H9 (cell line): ENCODE data around the gene ABCG2. TPM values are rescaled to one million over a fixed set of nuclear protein-coding genes. Genes with fewer than 3 reads are reported as not detected.

Experiments
- DNase-seq: peaks from one replicate; pipeline ENCODE4 v3.0.0-alpha.2; 2017
- H2AFZ ChIP-seq: one replicate; pipeline ENCODE4 v1.6.1; 2013; ENCODE audit warnings: mild to moderate bottlenecking, low read length, control low read depth, moderate library complexity
- H2AK5ac ChIP-seq: 2 replicates; pipeline ENCODE4 v1.6.1; 2013; ENCODE audit warnings: low read length, control low read depth, mixed read lengths; ENCODE audit not compliant: insufficient read length
- H2BK120ac ChIP-seq: one replicate; pipeline ENCODE4 v1.6.1; 2013; ENCODE audit warnings: low read depth, mild to moderate bottlenecking, low read length, control low read depth, inconsistent platforms; ENCODE audit not compliant: poor library complexity, severe bottlenecking
- H2BK12ac ChIP-seq: 2 replicates; pipeline ENCODE4 v1.6.1; 2013; ENCODE audit warnings: low read length, control low read depth, mixed read lengths, low read depth; ENCODE audit not compliant: insufficient read length
- H2BK15ac ChIP-seq: 2 replicates; pipeline ENCODE4 v1.6.1; 2013; ENCODE audit warnings: low read depth, low read length, control low read depth
- H2BK20ac ChIP-seq: one replicate; pipeline ENCODE4 v1.6.1; 2013; ENCODE audit warnings: low read depth, mild to moderate bottlenecking, low read length, control low read depth, inconsistent platforms; ENCODE audit not compliant: poor library complexity, severe bottlenecking
- H2BK5ac ChIP-seq: 2 replicates; pipeline ENCODE4 v1.6.1; 2013; ENCODE audit warnings: low read length, control low read depth, mixed read lengths; ENCODE audit not compliant: insufficient read length
- H3K14ac ChIP-seq: 2 replicates; pipeline ENCODE4 v1.6.1; 2013; ENCODE audit warnings: low read length, control low read depth; ENCODE audit not compliant: insufficient read depth
- H3K18ac ChIP-seq: 2 replicates; pipeline ENCODE4 v1.6.1; 2013; ENCODE audit warnings: low read depth, mild to moderate bottlenecking, mixed read lengths, low read length, control low read depth; ENCODE audit not compliant: insufficient read length
- H3K23ac ChIP-seq: 2 replicates; pipeline ENCODE4 v1.6.1; 2013; ENCODE audit warnings: low read length, control low read depth, mixed read lengths, low read depth; ENCODE audit not compliant: insufficient read length
- H3K23me2 ChIP-seq: 2 replicates; pipeline ENCODE4 v1.6.1; 2013; ENCODE audit warnings: low read depth, mild to moderate bottlenecking, mixed read lengths, low read length, control low read depth; ENCODE audit not compliant: insufficient read length, poor library complexity, severe bottlenecking
- H3K27ac ChIP-seq: 2 replicates; pipeline ENCODE4 v1.5.1; 2013; ENCODE audit warnings: low read length, control low read depth, mixed read lengths, low read depth; ENCODE audit not compliant: insufficient read length
- H3K27me3 ChIP-seq: 2 replicates; pipeline ENCODE4 v1.6.1; 2013; ENCODE audit warnings: low read length, control low read depth, inconsistent platforms; ENCODE audit not compliant: insufficient read depth
- H3K4ac ChIP-seq: 2 replicates; pipeline ENCODE4 v1.6.1; 2013; ENCODE audit warnings: low read depth, mild to moderate bottlenecking, control low read depth, inconsistent platforms, low read length, moderate library complexity
- H3K4me1 ChIP-seq: 2 replicates; pipeline ENCODE4 v1.6.1; 2013; ENCODE audit warnings: low read length, control low read depth, inconsistent platforms; ENCODE audit not compliant: insufficient read depth
- H3K4me2 ChIP-seq: 2 replicates; pipeline ENCODE4 v1.6.1; 2013; ENCODE audit warnings: low read length, control low read depth, mixed read lengths; ENCODE audit not compliant: insufficient read length, insufficient read depth
- H3K56ac ChIP-seq: 2 replicates; pipeline ENCODE4 v1.6.1; 2013; ENCODE audit warnings: low read depth, mild to moderate bottlenecking, mixed read lengths, low read length, control low read depth; ENCODE audit not compliant: insufficient read length
- H3K79me1 ChIP-seq: 2 replicates; pipeline ENCODE4 v1.6.1; 2013; ENCODE audit warnings: low read depth, mild to moderate bottlenecking, moderate library complexity, low read length, control low read depth, inconsistent platforms; ENCODE audit not compliant: insufficient read depth, poor library complexity, severe bottlenecking
- H3K79me2 ChIP-seq: 2 replicates; pipeline ENCODE4 v1.6.1; 2013; ENCODE audit warnings: low read length, control low read depth, inconsistent platforms; ENCODE audit not compliant: insufficient read depth
- H3K9ac ChIP-seq: 2 replicates; pipeline ENCODE4 v1.6.1; 2013; ENCODE audit warnings: low read length, control low read depth, mixed read lengths; ENCODE audit not compliant: insufficient read length; ENCODE audit errors: extremely low read depth
- H3K9me3 ChIP-seq: one replicate; pipeline ENCODE4 v1.6.1; 2013; ENCODE audit warnings: low read depth, low read length, inconsistent platforms; ENCODE audit not compliant: control insufficient read depth
- H3T11ph ChIP-seq: one replicate; pipeline ENCODE4 v1.6.1; 2013; ENCODE audit warnings: mild to moderate bottlenecking, low read length, control low read depth, inconsistent platforms
- H4K20me1 ChIP-seq: one replicate; pipeline ENCODE4 v1.6.1; 2013; ENCODE audit not compliant: control insufficient read depth, insufficient read length, insufficient read depth
- H4K5ac ChIP-seq: 2 replicates; pipeline ENCODE4 v1.6.1; 2013; ENCODE audit warnings: low read depth, mild to moderate bottlenecking, mixed read lengths, low read length, control low read depth; ENCODE audit not compliant: insufficient read length
- H4K8ac ChIP-seq: replicated peaks from 2 replicates; pipeline ENCODE4 v1.6.1; 2013; ENCODE audit warnings: low read length, control low read depth, mixed read lengths, low read depth; ENCODE audit not compliant: insufficient read length
- H4K91ac ChIP-seq: 2 replicates; pipeline ENCODE4 v1.6.1; 2013; ENCODE audit warnings: low read depth, mild to moderate bottlenecking, moderate library complexity, mixed read lengths, low read length, control low read depth; ENCODE audit not compliant: insufficient read length
- H3K27ac Mint-ChIP-seq, 3 experiments: 2 replicates in 2 of 3; 3 replicates in 1 of 3; pipeline ENCODE4 v1.8.0; 2020 to 2021; ENCODE audit warnings: mixed read lengths in 3 of 3, mild to moderate bottlenecking in 1 of 3, moderate library complexity in 1 of 3
- H3K27me3 Mint-ChIP-seq: 2 replicates; pipeline ENCODE4 v1.8.0; 2021; ENCODE audit warnings: low read depth, mild to moderate bottlenecking, moderate library complexity, mixed read lengths
- H3K36me3 Mint-ChIP-seq, 3 experiments: 2 replicates in 2 of 3; 3 replicates in 1 of 3; pipeline ENCODE4 v1.8.0; 2020 to 2021; ENCODE audit warnings: low read depth in 3 of 3, mixed read lengths in 3 of 3; ENCODE audit not compliant: insufficient read depth in 1 of 3
- H3K4me1 Mint-ChIP-seq, 2 experiments: 2 replicates each; pipeline ENCODE4 v1.8.0; 2020; ENCODE audit warnings: mixed read lengths in 2 of 2
- H3K4me3 Mint-ChIP-seq, 2 experiments: 2 replicates in 1 of 2; 3 replicates in 1 of 2; pipeline ENCODE4 v1.8.0; 2020 to 2021; ENCODE audit warnings: mild to moderate bottlenecking in 2 of 2, mixed read lengths in 2 of 2, moderate library complexity in 1 of 2
- H3K9me3 Mint-ChIP-seq, 2 experiments: 2 replicates in 1 of 2; 3 replicates in 1 of 2; pipeline ENCODE4 v1.8.0; 2020; ENCODE audit warnings: mild to moderate bottlenecking in 2 of 2, mixed read lengths in 2 of 2, moderate library complexity in 1 of 2
- CTCF ChIP-seq: fragments of 200-600 bp; sonication (generic); conservative IDR thresholded peaks from 3 replicates; pipeline ENCODE4 v1.8.0; 2021; ENCODE audit warnings: antibody characterized with exemption, mild to moderate bottlenecking
- total RNA-seq: library from RNA; stranded (reverse); gene quantifications from 2 replicates; pipeline ENCODE4 v1.2.1, GENCODE V29; 2021

Gene ABCG2
- total RNA-seq, 1 experiment from 2014 or later, result 1.5 TPM

DNA sequence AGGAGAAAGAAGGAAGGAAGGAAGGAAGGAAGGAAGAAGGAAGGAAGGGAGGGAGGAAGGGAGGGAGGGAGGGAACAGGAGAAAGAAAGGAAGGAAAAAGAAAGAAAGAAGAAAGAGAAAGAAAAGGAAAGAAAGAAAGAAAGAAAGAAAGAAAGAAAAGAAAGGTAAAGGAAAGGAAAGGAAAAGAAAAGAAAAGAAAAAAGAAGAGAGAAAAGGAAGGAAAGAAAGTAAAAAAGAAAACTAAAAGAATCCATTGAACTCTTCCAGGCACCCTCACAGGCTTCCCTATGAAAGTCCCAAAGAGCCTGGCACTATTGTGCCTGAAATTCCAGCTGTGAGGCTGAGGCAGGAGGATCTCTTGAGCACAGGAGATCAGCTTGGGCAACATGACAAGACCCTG lies 11.5 kb downstream of the ABCG2 start:
- no peaks in the 10 kb centered on the region for H3K79me2 ChIP-seq
- no peak overlapping the region for H3K27ac Mint-ChIP-seq
- H3K4me1 Mint-ChIP-seq, result peaks cover 53 to 56% of the 10 kb centered on the region in 2 experiments
- H3K18ac ChIP-seq, result no peak overlapping the region
- H2AK5ac ChIP-seq, result no peak overlapping the region
- no peak overlapping the region for H2BK120ac ChIP-seq
- H2BK5ac ChIP-seq, result no peak overlapping the region
- H3K9me3 ChIP-seq, result no peaks in the 10 kb centered on the region
- H3K36me3 Mint-ChIP-seq, result no peaks in the 10 kb centered on the region
- no peak overlapping the region for H2BK15ac ChIP-seq
- no peak overlapping the region for H3K23ac ChIP-seq
- no peak overlapping the region for H3K9ac ChIP-seq
- H3K56ac ChIP-seq, result no peak overlapping the region
- no peak overlapping the region for H4K8ac ChIP-seq
- H3K4me2 ChIP-seq, result no peak overlapping the region
- no peaks in the 10 kb centered on the region for H3K27me3 ChIP-seq
- no peak overlapping the region for H3K4ac ChIP-seq
- no peak overlapping the region for H2AFZ ChIP-seq
- H3K23me2 ChIP-seq, result no peaks in the 10 kb centered on the region
- no peak overlapping the region for H3K4me3 Mint-ChIP-seq
- H3K9me3 Mint-ChIP-seq, result no peaks in the 10 kb centered on the region; a peak in 1 of 5 replicates
- H3K4me1 ChIP-seq, result peaks cover 11% of the 10 kb centered on the region
- DNase-seq, result no peak
- no peak overlapping the region for H2BK20ac ChIP-seq
- H3K27ac ChIP-seq, result no peak overlapping the region
- no peak for TF ChIP-seq CTCF
- no peak overlapping the region for H4K5ac ChIP-seq
- H3T11ph ChIP-seq, result no peak overlapping the region
- H3K79me1 ChIP-seq, result no peaks in the 10 kb centered on the region
- peaks cover 5% of the 10 kb centered on the region; the same call in 1 of the 2 replicates for H3K27me3 Mint-ChIP-seq
- H3K14ac ChIP-seq, result no peak overlapping the region
- H2BK12ac ChIP-seq, result no peak overlapping the region
- H4K20me1 ChIP-seq, result no peaks in the 10 kb centered on the region
- H4K91ac ChIP-seq, result no peak overlapping the region
